Astrocyte of the spinal cord (primary cell): ENCODE data around the gene AQP5.

ENCODE experiments used
- DNase-seq: peaks from one replicate; pipeline ENCODE4 v3.0.0; 2011; ENCODE audit warnings: low read depth, low spot score
- H3K4me3 ChIP-seq: 2 replicates; pipeline ENCODE4 v1.5.1; 2011; ENCODE audit warnings: low read depth, mild to moderate bottlenecking, low read length, moderate library complexity
- in situ Hi-C: cut with HindIII; loops from 2 replicates; pipeline ENCODE4 v1.10.0; 2017; ENCODE audit warnings: low sequenced_read_pairs
- TF ChIP-seq, protein P1 (sequence below): IDR thresholded peaks from 2 replicates; pipeline ENCODE4 v1.5.1; 2012; ENCODE audit warnings: low read depth, mild to moderate bottlenecking, low read length, inconsistent platforms

AQP5 gene

DNA sequence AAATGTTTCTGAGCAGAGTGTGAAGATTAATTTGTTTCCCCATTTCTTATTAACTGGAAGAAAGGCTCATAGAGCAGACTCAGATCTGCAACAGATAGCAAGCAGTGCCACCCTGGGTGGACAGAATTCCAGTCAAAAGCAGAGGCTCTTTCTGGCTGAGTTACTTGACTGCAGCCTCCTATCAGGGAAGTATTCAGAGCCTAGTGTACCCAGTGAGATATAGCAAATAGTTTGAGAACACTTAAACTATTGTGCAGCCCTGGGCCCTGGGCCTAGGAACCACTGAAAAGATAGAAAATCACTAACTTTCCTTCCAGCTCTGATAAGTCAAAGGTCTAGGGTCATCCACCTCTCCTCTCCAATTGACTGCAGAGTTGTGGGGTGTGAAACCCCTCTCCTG lies 22.4 kb upstream of the AQP5 start:
- no peak for DNase-seq
- TF ChIP-seq, protein P1, sequence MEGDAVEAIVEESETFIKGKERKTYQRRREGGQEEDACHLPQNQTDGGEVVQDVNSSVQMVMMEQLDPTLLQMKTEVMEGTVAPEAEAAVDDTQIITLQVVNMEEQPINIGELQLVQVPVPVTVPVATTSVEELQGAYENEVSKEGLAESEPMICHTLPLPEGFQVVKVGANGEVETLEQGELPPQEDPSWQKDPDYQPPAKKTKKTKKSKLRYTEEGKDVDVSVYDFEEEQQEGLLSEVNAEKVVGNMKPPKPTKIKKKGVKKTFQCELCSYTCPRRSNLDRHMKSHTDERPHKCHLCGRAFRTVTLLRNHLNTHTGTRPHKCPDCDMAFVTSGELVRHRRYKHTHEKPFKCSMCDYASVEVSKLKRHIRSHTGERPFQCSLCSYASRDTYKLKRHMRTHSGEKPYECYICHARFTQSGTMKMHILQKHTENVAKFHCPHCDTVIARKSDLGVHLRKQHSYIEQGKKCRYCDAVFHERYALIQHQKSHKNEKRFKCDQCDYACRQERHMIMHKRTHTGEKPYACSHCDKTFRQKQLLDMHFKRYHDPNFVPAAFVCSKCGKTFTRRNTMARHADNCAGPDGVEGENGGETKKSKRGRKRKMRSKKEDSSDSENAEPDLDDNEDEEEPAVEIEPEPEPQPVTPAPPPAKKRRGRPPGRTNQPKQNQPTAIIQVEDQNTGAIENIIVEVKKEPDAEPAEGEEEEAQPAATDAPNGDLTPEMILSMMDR = no peak
- in situ Hi-C loops = no loop called here
- no peak overlapping the region for H3K4me3 ChIP-seq

DNA sequence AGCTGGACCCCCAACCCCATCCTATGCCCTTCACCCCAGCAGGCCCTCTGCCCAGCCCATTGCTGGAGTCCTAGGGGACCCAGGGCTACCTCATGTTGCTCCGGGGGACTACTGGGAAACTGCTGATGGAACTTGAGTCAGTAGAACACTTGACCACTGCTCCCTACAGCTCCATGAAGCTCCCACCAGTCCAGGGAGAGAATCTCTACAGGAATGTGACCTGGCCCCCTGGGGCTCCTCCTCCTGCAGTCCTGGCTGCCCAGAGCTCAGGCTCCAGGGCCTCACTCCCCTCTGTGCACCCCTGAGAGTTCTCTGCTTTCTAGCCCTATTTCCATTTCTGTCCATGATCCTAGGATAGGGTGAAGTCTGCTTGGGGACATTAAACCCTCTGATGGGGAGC lies 22.0 kb upstream of the AQP5 start:
- H3K4me3 ChIP-seq = no peak overlapping the region
- in situ Hi-C loops = no loop called here
- TF ChIP-seq, protein P1 = no peak
- no peak for DNase-seq

DNA sequence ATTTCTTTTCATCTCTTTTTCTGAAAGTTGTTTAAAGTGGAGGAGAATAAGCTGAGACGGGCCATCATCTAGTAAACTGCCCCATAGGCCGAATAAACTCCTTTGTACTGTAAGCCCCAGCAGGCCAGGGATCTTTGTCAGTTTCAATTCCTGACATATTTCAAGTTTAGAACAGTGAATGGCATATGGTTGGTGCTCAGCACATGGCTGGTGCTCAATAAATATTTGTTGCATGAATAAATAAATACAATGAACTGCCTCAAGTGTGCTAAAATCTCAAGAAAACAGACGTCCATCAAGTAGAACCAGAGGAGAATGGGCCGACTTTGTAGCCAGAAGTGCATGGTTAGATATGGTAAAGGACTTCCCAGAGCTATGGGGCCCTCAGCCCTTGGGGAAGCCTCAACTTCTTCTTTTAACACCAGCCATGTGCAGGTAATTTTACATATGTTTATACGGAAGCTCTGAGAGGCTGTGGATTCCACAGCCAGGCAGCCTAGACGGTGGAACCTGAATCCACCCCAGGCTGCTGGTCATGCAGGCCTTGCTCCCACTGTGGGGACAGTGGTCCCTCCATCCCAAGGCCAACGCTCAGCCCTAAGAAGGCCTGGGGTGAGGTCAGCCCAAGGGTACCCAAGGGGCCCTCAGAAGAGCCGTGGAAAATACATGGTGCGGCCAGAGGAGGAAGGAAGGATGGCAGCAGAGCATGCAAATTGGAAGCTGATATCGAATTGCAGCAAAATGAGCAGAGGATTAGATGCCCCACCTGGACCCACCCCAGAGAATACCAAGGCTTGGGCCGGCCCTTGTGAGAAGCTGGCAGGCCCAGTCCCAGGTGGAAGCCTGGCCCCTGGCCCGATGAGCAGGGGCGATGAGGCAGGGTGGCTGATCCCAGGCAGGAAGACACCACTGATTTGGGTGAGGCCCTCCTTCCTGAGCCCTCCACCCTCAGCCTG lies 19.8 kb upstream of the AQP5 start:
- no peak for DNase-seq
- H3K4me3 ChIP-seq = no peak overlapping the region
- TF ChIP-seq, protein P1 = no peak
- in situ Hi-C loops = no loop called here

DNA sequence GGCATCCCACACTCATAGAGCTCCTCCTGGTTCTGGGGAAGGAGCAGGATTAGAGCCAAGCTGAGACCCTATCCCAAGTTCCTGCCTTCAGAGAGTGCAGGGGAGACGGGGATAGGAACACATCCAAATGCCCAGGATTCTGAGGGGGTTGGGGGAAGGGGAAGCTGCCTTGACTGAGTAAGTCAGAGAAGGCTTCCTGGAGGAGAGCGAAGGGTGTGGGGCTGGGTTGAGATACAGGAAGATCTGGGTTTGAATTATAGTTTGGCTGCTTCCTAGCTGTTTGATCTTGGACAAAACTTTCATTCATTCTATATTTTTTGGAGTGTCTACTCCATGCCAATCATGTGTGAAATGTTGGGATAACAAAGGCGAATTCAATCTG lies 19.2 kb upstream of the AQP5 start:
- in situ Hi-C loops = no loop called here
- no peak overlapping the region for H3K4me3 ChIP-seq
- TF ChIP-seq, protein P1 = no peak
- DNase-seq = no peak

DNA sequence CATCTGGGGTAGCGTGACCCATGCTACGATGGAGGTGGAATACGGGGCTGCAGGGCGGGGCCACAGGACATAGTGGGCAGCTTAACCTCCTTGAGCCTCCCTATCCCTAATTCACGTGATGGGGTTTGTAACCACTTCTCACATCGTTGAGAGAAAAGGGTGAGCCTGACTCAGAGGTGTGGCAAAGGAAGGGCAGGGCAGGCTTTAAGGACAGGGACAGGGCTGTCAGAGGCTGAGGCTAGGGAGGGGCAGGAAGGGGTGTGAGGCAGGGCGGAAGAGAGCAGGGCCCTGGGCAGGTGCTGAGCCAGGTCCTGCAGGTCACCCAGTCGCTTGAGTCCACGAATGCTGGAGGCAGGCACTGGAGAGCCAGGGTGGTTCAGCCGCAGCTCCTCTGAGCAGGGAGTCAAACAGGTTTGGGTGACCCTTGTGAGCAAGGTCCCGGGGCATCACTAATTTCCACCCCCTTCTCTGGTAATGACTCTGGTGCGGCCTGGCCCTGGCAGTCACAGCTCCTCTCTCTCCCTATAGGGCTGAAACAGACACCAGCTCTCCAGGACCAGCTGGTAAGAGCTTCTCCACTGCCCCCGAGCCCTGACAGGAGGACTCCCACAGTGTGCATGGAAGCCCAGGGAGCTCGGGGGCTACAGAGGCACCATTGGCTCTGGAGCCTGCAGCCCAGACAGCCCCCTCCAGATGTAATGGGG lies 18.6 kb upstream of the AQP5 start:
- in situ Hi-C loops = no loop called here
- TF ChIP-seq, protein P1 = no peak
- DNase-seq = no peak

DNA sequence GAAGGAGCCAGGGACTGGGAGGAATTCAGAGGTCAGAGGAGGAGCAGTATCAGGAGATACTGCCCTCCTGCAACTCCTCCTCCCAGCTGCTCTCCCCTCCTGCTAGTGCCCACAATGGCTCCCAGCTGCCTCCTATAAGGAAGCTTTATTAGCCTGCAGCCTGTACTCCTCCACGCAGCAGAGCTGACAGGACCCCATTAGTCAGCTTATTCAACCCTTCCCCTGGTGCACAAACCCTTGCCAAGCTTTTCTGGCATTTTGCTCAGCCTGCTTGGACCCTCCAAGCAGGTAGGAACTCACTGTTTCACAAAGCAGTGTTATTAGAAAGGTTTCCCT lies 18.1 kb upstream of the AQP5 start:
- in situ Hi-C loops = no loop called here
- TF ChIP-seq, protein P1 = no peak
- no peak for DNase-seq
- no peak overlapping the region for H3K4me3 ChIP-seq

More for the DNA sequence above, 18.6 kb upstream of the AQP5 start:
- no peak overlapping the region for H3K4me3 ChIP-seq
